Lung microvascular endothelial cell (primary cell): ENCODE data around the gene ARHGAP20. TPM values are rescaled to one million over a fixed set of nuclear protein-coding genes. Genes with fewer than 3 reads are reported as not detected.

Source experiments
- DNase-seq, 2 donors: peaks; one replicate each; pipeline versions ENCODE4 v3.0.0 to v3.0.0-alpha.2; 2010; ENCODE audit warnings: low read depth in 2 of 2
- total RNA-seq: library from RNA; depleted of rRNA; stranded (reverse); fragments of >200 nt; gene quantifications from 2 replicates; pipeline ENCODE4 v1.2.1, GENCODE V29; 2014

Gene ARHGAP20
- total RNA-seq, 1 donor from 2014 or later: 0.20 TPM

DNA sequence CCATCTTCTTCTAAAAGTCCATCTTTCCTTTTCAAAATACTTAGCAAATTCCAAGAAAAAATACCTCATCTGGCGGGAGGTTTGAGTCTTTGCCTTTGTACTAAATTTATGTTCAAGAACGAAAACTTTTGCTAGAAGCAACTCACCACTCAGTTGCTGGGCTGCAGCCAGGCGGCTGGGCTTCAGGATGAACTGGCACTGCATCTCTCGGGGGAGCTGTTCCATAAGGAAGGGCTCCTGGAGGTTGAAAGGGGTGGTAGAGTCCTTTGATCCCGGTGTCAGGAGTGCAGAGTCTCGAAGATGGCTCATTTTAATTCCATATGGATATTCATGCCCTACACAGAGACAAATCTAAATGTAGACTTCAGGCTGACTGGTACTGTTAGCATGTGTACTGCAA lies 105.8 kb downstream of the ARHGAP20 start:
- DNase-seq: no peak

DNA sequence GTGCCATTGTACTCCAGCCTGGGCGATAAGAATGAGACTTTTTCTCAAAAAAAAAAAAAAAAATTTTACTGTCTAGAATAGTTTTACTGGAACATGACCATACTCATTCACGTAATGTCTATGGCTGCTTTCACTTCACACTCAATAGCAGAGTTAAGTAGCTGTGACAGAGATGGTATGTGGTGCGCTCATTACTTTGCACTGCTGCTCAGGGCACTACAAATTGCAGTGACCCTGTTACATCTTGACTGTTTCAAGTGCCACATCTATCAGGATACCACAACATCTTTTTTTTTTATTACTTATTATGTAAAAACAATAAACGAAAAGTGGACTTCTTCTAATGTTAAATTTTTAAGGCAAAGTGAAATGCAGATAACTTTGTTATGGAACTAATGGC lies 110.3 kb downstream of the ARHGAP20 start:
- no peak for DNase-seq

DNA sequence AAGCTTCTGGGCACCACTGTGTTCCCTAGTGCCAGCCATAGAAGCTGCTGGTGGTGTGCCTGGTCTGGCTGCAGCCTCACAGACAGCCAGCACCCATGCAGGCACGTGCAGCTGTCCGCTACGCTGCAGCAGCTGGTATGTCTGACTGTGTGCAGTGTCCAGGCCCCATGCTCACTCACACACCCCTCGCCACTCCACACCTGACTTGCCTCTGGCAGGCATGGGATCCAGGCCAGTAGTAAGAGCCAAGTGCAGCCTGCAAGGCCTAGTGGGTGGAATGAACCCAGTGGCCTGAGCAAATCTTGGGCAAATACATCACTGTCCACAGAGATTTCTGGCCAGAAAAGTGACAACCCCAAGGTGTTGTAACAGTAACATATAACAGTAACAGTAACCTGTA lies 111.9 kb downstream of the ARHGAP20 start:
- no peak for DNase-seq

DNA sequence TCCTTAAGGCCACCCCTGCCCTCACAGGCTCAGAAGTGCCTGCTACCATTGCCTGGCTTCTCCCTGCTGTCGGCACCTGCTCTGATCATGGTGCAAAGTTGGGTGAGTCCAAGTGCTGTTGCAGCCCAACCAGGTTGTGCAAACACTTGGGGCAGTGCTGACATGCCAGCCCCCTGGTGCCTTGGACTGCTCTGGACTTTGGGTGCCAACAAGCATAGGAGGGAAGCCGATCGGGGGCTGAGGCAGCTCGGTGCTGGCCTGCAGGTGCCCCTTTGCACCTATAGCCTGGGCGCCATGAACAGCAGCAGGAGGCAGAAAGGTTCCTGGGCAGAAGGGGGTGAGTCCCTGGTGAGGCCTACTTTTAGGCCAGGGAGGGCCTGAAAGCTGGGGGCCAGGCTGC lies 113.0 kb downstream of the ARHGAP20 start:
- no peak for DNase-seq

DNA sequence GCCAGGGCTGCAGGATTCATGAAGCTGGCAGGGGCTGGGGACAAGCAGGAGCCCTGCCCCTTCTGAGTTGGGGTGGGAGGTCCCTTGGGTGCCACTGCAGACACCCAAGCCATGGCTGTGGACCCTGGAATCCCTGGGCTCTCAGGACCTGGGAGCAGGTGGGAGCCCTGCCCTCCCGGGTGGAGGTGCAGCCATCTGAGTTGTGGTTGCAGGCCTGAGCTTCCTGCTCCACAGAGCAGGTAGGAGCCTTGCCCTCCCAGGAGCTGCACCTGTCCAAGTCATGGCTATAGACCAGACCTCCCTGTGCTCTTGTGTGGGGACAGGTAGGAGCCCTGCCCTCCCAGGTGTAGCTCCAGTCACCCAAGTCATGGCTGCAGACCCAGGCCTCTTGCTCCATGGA lies 113.5 kb downstream of the ARHGAP20 start:
- DNase-seq: no peak

DNA sequence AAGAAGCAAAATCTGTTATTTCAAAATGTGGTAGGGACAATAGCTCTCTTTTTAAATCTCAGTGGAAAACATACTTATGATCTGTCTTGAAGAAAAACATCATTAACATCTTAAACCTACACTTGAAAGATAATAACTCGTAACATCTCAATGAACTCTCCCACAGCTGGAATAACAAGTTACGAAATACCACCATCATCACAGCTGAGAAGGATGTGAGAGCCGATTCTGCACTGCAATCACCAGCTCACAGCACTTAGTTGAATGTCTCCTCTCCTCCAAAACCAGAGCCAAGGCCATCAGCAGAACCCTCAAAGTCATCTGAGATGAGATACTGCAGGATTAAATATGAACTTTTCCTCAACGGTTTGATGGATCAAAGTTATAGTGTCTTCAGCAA lies 124.3 kb downstream of the ARHGAP20 start:
- DNase-seq: no peak

DNA sequence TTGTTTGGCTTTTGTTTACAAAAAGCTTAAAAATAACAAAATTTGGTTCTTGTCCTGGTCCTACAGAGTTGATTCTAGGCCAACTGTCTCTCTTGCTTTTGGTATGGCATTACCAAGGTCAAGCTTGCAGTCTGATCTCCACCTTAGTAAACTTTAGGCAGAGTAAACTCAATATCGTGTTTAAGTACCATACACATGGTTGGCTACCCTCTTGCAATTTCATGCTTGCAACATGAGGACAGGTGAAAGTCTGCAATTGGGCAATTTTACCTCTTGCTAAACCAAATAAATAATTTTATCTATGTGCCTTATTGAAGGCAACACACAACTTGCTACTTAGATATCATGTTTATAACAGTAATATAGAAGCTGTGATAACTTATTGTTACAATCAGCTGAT lies 125.1 kb downstream of the ARHGAP20 start:
- DNase-seq: no peak

DNA sequence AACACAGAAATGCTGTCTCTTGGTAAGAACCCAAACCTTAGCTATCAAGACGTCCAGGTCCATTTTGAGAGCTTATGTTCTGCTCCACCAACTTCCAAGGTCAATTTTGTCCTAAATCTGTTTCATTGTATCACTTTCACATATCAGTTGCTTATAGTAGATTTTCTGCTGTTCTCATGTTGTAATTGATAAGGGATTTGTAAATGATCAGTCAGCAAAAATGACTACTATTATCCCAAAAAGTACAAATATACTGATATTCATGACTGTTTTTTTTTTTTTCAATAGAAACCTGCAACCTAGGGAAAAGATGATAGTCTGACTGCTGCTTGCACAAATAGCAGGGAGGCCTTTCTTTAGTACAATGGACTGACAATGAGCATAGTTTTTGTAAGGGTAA lies 128.1 kb downstream of the ARHGAP20 start:
- no peak for DNase-seq

DNA sequence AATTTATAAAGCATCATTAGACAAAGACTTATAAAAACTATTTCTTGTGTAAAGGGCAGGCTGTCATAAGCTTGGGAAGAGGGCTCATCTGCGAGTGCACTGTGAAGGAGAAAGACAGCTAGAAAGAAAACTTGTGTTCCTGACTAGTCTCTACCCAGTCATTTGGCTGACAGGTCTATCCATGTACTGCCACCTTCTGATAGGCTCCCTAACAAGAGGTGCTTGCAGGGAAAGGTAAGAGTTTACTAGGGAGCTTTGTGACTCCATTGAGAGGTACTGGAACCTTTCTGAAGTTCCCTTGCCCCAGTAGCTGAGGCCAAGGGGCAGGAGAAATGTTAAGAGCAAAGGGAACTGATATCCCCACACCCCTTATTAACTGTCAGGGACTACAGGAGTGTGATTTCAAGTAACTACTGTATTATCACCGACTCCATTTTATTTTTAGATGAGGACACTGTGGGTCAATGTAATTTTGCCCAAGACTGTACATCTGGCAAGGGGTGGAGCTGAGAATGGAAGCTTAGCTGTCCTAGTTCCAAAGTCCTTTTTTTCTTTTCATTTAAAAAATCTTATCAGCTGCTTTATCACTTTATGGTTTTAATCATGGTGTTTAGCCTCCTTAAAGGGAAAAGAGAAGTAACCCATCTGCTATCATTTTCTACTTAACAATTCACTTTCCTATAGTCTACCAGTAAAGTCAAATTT lies 129.4 kb downstream of the ARHGAP20 start:
- no peak for DNase-seq

DNA sequence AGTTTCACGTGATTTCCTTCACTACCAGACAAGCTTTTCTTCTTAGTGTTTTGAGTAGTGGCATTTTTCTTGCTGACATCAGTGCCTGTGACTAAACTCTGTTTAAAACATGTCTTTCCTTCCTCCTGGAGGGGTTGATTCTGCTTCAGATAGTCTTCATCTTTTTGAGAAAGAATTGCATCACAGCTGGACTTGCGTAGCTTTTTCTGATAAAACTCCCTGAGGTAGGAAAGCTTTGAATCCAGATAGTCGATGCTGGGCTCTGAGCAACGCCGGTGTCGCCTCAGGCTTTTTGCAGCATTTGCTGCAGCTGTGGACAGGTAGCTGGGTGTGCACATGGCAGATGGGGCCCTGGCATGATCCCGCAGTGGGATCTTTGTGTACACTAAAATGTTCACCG lies 131.7 kb downstream of the ARHGAP20 start:
- no peak for DNase-seq

DNA sequence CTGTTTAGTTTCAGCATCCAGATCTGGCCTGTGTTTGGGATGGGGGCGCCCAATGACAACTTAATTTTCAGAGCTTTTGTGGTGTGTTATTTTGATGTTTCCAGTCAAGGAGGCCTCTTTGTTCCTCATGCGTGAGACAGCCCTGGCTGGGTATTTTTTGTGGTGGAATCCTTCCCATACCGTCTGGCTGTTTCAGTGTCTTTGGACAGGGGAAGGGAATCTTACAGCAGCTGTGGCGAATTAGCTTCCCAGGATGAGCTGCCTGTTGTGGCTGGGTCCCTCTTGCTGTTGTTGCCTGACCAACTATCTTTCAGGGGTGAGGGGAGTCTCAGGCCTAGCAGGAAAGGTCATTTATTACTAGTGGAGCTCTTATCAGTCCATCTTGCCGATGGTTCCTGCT lies 138.8 kb downstream of the ARHGAP20 start:
- no peak for DNase-seq

DNA sequence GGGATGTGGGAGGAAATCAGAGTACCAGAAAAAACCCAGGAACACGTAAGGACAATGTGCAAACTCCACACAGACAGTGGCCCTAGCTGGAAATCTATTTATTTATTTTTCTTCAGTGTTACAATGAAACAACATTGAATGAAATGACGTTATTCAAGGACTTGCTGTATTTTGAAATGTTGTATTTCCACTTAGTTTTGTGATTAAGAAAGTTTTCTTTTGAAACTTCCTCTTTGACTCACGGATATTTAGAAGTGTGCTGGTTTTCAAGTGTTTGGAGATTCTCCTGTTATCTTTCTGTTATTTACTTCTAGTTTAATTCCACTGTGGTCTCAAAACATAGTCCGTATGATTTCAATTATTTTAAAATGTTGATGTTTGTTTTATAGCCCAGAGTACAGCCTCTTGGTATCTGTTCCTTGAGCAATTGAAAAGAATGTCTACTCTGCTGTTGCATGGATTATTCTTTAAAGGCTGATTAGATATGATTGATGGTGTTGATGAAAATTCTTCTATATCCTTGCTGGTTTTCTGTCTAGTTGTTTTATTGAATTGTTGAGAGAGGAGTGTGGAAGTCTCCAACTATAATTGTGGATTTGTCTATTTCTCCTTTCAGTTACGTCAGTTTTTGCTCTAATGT lies 141.0 kb downstream of the ARHGAP20 start:
- DNase-seq: no peak

DNA sequence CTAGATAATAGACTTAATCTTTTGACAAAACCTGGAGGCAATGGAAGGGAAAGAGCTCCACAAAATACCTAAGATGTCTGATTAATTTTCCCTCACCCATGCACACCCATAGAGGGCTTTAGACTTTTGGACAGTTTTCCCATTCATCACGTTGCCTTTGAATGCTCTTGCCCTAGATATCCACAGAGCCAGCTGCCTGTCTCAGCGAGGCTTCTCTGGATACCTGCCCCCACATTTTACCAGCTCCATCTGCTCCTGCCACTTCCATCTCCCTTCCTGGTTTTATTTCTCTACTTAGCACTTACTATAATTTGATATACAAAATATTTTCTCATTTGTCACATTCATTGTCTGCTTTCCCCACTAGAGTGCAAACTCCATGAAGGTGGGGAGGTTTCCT lies 145.7 kb downstream of the ARHGAP20 start:
- no peak for DNase-seq

DNA sequence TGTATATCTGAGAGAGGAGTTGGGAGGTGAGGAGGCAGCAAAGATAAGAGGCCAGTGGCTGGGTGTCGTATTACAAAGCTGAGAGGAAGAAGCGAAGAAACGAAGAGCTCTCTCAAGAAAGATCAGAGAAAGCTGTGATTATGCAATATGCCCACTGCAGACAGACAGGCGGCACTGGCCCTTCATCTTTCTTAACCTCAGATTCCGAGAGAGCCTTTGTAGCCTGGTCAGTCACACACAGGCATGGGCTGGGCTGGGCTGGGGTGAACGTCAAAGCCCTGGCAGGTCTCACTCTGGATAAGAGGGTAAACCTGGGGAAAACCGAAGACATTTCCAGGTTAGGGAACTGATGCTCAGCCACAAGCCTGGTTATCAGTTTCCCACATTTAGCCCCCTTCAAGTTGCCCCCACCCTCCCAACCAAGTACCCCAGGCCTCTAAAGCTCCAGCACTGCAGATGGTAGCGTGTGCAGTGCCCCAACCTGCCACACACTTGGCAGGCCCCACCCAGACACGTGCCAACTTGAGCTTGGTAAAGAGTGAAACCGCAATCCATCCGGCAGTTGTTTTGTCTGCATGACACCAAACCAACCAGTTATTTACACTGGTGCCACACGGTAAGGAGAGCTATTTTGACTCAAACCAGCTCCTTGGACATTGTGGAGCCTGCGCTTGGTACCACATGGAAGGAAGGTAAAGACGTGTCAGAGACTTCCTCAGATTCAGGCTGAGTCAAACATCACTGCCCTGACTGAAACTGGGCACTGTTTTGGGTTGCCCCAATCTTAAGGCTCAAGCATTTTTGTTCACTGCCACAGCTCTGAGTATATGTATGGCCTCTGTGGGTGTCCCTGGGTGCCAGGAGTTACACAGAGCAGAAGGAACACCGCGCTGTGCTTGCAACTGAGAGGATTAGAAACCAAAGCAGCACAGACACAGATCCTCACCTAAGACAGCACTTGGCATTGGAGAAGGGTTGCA lies 146.6 kb downstream of the ARHGAP20 start:
- peak in 1 of 2 donors; percentile 17 for DNase-seq

DNA sequence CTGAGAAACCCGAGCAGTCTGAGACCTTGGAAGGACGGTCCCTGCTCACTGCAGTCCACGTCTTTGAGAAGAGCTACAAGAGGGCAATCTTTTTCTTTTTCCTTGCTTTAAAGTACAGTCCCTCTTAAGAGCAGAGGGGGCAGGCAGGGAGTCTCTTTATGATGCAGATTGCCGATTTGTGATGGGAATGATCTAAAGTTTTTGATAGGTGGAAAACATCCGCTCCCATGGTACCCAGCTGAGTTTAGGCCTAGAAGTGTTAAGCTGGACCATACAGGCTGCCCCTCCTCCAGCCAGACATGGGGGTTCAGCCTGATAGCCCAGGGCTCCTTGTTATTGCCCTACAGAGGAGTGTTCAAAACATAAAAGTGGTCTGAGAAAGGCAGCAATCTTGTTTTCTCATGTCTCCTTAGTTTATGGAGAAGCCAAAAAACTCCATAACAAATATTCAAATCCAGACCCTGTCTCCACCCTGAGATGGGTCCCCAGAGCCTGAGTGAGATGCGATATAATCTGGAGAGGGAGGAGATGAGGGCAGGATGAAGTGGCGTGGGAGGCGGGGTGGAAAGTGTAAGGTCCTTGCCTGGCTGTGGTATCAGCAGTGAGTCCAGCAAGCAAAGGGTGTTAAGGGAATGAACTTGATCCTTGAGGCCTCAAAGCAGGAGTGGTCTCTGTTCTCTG lies 147.4 kb downstream of the ARHGAP20 start:
- no peak for DNase-seq

DNA sequence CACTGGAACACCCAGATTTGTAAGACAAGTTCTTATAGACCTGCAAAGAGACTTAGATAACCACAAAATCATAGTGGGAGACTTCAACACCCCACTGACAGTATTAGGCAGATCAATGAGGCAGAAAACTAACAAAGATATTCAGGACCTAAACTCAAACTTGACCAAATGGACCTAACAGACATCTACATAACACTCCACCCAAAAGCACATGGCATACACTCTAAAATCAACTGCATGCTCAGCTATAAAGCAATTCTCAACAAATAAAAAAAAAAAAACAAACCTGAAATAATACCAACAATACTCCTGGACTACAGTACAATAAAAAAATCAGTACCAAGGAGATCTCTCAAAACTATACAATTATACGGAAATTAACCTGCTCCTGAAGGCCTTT lies 167.5 kb downstream of the ARHGAP20 start:
- no peak for DNase-seq

DNA sequence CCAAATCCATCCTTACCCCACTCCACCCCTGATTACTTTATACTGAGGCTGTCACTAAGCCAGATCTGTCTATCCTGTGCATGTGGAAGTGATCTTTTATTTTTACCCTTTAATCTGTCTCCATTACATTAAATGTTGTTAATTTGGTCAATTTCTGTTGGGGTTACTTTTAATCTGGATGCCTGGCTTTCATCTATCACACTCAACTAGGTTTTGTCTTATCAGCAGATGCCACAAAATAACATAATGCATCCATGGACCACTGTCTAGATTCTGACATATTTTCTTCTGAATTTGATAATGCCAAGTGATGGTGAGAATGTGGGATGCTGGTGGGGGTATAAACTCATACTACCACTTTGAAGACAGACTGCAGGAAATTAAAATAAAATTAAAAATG lies 174.1 kb downstream of the ARHGAP20 start:
- DNase-seq: no peak

DNA sequence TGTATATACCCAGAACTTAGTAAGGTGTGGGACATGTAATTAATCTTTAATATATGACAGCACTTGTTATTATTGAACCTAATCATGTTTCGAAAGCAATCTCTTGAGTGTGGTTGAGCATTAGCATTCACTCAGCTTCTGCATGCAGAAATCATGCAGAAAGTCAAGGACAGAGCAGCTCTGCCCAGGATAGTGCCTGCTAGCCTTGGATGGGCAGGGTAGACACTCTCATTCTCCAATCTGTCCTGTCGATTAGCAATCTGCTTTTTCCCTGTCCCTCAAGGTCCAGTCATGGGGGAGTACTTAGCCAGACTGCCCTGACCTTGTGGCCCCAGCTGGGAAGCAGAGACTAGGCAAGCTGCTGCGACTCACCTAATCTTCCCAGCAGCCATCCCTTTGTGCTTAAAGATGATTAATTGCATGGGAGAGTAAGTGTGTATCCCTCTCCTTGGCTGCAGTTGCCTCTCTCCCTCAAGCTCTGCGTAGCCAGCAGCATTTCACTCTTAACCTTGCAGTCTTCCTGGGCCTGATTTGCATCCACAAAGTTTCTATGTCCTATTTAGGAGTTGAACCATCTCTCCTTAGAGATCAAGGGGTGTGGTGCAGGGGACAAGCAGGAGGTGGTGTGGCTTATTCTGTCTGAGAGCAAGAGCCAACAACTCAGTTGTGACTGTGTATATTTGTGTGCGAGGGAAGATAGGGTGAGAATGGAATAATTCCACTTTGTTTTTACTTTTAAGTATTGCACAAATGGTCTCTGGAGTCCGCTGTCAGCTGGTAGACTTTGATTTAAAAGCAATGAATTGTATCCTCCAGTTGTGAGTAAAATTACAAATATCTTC lies 181.1 kb downstream of the ARHGAP20 start:
- DNase-seq: no peak

DNA sequence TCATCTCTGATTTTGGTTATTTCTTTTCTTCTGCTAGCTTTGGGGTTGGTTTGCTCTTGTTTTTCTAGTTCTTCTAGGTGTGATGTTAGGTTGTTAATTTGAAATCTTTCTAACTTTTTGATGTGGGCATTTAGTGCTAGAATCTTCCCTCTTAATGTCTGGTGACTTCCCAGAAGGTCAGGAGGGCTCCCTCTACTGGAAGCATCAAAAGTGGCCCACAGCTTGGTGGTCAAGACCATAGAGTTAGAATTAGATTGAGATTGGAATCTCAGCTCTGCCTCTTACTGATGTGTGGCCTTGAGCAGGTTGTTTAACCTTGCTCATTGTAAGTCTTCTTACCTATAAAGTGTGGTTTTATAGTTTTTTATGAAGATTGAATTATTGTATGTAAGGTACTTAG lies 183.2 kb downstream of the ARHGAP20 start:
- peak; percentile 26 to 32 for DNase-seq

DNA sequence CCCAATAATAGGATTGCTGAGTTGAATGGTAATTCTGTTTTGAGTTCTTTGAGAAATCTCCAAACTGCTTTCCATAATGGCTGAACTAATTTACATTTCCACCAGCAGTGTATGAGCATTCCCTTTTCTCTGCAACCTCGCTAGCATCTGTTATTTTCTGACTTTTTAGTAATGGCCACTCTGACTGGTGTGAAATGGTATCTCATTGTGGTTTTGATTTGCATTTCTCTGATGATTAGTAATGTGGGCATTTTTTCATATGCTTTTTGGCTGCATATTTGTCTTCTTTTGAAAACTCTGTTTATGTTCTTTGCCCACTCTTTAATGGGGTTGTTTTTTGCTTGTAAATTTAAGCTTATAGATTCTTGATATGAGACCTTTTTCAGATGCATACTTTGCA lies 185.1 kb downstream of the ARHGAP20 start:
- no peak for DNase-seq
